GM19467 (cell line): Measurements from ENCODE around the gene FOXO6.
"Not testable (repeated sequence)": the region's sequence is repeated elsewhere in the genome, so short reads cannot be mapped to it uniquely, and the experiment has no call there.

Experiments
- ATAC-seq: cut with Tn5 transposase; IDR thresholded peaks from one replicate; pipeline ENCODE4 v1.9.1; 2021; ENCODE audit warnings: mild to moderate bottlenecking, moderate library complexity; ENCODE audit not compliant: unreplicated experiment

FOXO6 gene

GRCh38 chr1:41328780-41329640, 32.2 kb upstream of the FOXO6 start:
- no peak for ATAC-seq

DNA sequence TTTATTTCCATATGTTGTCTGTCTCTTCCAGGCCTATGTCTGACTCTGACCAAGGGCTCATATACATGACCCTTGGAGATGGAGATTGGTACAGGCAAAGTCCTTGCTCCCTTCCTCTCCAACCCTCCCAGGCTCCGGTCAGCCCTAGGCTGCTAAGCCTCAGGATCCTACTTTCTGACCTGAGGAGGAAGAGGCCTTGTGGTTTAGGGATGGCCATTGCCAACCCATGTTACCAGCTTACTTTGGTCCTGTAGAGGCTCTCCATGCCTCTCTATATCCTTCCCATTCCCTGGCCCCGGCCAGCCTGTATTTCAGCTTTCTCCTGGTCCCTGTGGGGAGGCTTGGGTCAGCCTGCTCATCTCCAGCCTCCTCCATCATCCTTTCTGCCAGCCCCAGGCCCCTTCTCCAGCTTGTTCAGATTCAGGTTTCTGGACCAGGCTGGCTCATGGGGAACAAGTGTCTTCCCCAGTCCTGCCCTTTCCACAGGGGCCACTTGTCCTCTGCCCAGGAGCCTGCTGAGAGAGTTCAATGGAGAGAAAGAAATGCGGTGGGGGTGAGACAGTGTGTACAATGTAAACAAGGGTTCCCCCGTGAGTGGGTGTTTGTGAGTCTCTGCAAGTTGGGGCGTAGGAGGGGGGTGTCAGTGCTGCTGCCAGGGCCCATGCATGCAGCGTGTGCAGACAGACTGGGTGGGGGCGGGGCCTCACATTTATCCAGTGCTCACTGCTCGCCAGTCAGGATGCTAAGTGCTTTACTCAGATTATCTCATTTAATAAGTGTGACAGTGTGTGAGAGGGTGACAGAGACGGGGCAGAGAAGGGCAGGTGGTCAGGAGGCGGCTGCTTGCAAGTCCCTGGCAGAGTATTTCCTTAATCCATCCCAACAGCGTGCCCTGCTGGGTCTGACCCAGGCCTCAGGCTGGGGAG, 31.3 kb upstream of the FOXO6 start:
- ATAC-seq: no peak

GRCh38 chr1:41330588-41331545, 30.4 kb upstream of the FOXO6 start:
- ATAC-seq: no peak

DNA sequence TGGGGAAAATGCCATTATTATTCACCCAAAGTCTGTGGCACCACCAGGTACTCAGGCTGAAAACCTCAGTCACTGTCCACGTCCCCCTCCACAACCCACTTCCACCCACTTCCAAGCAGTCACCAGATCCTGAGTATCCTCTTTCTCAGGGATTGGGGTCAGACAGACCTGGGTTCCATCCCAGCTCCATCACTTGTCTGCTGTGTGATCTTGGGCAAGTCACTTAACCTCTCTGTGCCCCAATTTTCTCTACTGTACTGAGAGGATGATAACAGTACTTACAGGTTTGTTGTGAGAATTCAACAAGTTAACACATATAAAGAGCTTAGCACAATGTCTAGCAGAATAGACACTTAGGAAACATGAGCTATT, 29.7 kb upstream of the FOXO6 start:
- ATAC-seq: no peak

DNA sequence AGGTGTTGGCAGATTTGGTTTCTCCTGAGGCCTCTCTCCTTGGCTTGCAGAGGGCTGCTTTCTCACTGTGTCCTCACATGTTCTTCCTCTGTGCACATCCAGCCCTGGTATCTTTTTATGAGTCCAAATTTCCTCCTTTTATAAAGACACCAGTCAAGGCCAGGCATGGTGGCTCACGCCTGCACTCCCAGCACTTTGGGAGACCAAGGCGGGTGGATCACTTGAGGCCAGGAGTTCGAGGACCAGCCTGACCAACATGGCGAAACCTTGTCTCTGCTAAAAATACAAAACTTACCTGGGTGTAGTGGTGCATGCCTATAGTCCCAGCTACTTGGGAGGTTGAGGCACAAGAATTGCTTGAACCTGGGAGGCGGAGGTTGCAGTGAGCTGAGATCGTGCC, 29.1 kb upstream of the FOXO6 start:
- not testable (repeated sequence) for ATAC-seq

- ATAC-seq: no peak
Measured at GRCh38 chr1:41333146-41333784, 28.0 kb upstream of the FOXO6 start.

DNA sequence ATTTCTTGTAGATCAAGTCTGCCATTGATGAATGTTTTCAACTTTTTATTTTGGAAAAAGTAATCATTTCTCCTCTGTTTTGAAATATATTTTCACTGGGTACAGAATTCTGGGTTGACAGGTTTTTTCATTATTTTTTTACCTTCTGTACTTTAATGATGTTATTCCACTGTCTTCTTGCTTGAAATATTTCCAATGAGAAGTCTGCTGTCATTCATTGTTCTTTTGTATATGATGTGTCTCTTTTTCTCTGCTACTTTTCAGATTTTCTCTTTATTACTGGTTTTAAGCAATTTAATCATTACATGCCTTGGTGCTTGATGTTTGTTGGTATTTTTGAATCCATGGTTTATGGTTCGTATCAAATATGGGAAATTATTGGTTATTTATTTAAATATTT, 22.4 kb upstream of the FOXO6 start:
- ATAC-seq: no peak

- ATAC-seq: no peak
Measured at GRCh38 chr1:41340655-41341364, 20.4 kb upstream of the FOXO6 start.

GRCh38 chr1:41341365-41341683, 19.9 kb upstream of the FOXO6 start:
- no peak for ATAC-seq

DNA sequence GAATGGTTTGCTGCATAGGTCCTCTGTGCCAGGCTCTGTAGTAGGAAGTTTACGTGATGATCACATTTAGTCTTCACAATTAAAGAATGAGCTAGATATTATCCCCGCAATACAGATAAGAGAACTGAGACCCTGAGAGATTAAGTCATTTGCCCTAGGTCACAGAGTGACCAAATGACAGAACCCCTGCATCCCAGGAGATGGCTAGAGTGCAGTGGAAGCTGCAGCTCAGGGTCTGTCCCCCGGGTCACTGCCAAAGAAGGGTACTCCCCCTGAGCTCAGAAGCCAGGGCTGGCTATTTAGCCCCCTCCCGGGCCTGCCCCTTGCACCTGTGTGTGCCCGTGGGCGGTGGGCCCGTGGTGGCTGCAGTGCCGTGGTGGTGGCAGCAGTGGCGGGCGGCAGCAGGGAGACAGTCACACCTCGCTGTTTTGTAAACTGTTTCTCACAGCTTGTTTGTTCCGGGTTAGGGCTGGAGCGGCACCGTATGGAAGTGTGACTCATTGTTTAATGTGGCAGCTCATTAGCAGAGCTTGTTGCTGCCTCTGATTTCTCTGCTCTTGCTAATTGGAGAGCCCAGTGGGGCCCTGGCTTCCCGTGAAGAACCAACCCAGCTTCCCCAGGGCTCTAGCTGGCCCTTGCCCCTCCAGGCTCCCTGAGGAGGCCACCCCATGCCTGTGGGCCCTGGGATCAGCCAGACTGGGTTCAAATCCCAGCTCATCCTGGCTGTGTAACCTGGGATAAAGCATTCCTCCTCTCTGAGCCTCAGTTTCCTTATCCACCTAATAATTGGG, 19.3 kb upstream of the FOXO6 start:
- ATAC-seq: no peak

DNA sequence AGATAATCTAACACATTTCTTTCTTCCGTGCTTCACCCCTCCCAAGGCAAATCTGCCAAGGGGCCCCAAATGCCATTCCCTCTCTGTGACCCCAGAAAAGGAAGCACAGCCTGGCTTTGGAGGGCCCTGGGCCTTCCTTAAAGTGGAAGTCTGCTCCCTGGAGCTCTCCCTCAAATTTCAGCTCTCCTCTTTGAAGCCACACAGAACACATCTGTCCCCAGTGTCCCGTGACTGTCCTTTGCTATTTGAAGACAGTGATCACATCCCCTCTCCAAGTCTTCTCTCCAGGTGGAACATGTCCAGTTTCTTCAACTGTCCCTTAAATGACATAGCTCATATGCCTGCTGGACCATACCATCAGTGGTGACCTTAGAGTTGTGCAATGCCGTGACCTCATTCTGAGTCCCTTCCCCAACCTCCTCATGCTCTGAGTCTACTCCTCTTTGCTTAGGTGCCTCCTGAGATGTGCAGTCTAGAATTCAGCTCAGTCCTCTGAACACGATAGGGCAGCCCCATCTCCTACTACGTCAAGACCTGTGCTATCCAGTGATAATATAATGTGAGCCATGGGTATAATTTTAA, 18.4 kb upstream of the FOXO6 start:
- ATAC-seq: no peak

DNA sequence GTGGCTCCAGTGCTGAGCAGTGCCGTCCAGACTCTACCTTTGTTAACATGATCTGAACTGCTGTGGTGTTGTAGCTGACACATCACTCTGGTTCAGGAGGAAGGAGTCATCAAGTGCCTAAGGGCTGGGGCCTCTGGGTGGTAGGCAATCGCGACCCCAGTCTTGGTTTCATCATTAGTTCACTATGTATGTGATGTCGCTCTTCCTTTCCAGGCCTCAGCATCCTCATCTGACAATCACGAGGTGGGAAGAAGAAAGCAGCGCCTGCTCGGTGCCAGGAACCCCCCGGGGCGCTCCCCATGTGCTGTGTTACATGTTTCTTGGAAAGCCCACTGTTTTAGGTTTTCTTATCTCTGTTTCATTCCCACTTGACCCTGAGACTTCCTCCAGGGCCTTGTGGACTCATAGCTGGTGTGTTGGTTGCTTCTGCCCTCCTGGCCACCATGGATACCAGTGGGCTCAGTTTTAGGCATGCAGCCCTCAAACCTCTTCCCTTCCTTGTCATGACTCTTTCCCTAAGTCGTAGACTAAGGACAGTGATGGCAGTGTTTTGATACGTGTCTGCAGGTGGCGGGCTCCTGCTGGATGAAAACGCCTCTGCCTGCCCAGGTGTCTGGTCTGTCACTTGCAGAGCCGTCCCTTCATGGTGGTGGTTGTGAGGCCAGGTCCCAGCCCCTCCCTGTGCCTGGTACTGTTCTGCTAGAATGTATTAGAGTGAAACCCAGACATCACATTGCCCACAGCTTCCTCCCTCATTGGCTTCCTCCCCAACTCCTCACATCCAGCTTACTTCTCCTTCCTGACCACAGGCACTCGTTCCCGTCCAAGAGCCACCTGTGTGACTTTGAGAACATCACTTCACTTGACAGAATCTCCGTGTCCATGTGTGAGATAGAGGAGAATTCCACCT, 17.2 kb upstream of the FOXO6 start:
- no peak for ATAC-seq

- no peak for ATAC-seq
Measured at GRCh38 chr1:41344708-41345159, 16.5 kb upstream of the FOXO6 start.

GRCh38 chr1:41345434-41346075, 15.7 kb upstream of the FOXO6 start:
- ATAC-seq: no peak

GRCh38 chr1:41347276-41347675, 14.0 kb upstream of the FOXO6 start:
- ATAC-seq: no peak

- ATAC-seq: no peak
Measured at GRCh38 chr1:41348394-41348793, 12.8 kb upstream of the FOXO6 start.
